GM19455 (cell line): ENCODE measurements around the gene FGF3.

Source experiments
- ATAC-seq: cut with Tn5 transposase; IDR thresholded peaks from one replicate; pipeline ENCODE4 v1.9.1; 2021; ENCODE audit not compliant: unreplicated experiment

The FGF3 gene

DNA sequence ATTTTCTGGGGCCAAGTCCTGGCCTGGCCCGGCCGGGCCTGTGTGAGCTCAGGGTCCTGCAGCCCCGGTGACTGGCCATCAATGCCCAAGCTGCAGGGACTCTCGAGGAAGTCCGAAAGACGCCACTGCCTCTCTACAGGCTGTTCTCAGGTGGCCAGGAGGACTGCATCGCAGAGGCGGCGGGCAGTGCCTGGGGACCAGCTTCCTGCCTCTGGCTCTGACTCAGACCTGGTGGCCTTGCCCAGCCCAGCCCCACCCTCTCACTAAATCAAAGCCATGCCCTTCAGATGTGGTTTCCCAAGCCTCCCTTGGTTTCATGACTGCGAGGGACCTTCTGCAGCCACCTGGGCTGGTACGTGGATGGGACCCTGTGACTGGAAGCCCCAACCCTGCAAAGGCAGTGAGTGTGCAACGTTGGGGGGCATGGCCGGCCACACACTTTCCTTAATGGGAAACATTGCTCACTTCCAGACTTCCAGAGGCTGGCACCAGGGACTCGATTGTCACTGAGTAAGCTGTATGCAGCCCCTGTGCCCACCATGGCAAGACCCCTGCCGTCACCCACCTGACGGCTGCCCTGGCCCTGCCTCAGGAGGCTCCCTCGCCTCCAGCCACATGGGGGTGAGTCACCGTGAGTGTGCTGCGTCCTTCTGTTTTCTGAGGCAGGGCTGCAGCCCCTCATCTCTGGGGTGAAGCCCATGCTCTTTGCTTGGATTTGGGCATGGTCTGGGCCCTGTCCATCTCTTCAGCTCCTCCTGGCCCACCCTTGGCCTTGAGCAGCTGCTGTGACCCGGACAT lies 6.0 kb upstream of the FGF3 start:
- ATAC-seq: no peak

DNA sequence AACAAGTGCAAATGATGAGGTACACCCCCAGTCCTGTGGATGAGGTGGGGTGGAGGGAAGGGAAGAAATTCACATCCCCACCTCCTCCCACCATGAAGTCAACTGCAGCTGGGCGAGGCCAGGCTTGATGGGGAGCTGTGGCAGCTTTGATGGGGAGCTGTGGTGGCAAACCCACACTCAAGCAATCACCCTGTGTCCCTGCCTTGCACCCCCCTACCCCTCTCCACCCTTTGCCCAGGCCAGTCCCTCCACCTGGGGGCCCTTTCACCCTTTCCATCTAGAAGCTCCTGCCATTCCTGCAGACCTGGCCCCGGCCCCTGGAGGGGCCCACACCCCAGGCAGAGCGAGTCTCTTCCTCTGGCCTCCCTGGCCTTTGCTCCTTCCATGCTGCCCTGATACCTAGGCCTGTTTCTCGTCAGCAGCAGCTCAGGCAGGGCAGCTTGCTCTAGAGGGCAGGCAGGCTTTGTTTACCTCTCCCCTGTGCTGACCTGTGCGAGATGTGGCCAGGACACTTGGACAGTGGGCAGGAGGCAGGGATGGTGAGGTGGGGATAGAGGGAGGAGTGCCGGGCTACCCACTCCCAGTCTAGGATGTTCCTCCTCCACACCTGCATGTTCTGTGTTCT lies 4.5 kb upstream of the FGF3 start:
- no peak for ATAC-seq

DNA sequence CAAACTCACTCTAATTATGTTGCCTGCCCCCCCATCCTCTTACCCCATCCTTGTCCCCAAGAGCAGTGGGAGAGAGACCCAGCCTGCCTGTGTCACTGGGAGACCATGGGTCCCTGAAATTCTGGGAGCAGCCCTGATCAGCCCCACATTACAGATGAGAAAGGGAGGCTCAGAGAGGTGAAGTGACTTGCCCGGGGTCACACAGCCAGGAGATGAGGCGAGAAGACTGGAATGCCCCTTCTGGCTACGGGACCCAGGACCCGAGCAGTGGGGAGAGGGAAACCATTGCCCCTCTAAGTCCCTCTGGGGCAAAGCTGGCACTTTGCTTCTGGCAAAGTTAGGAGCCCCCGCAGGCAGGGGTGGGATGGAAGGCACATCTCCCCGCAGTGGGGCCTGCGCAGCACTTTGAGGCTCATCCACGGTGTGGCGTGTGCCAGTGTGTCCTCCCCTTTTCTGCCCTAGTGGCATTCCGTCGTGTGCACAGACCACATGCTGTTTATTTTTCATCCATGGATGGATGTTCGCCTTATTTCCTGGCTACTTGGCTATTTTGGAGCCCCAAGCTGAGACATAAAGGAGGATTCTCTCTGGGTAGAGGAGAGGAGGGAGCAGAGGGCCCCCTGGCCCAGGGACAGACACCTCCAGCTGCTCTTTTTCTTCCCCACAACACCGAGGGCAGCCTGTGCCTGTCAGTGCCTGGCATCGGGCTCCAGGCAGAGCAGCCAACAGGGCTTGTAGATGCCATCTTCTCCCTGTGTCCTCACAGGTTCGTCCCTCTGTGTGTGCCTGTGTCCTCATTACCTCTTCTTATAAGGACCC lies 3.7 kb upstream of the FGF3 start:
- no peak for ATAC-seq

DNA sequence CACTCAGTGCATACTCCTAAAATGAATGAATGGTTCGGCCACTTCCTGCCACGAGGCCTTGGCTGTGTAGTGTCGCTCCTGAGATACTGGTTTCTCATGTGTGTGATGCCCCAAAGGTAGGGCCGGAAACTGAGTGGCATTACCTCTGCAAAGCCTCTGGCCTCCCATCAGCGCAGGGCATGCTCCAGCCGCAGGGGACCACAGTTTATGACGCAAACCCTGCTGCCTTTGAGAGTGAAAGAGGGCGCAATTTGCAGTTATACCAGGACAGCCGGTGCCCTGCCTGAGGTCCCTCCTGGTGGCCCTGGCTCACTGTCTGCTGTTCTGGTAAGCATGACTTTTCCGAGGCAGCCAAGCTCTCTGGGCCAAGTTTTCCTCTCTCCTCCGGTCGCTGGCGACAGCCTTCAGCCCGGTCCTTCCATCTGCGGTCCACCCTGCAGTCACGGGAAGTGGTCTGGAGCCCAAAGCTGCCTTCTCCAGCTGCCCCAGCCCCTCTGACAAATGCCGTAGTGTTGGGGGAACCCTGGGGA lies 2.4 kb upstream of the FGF3 start:
- no peak for ATAC-seq

DNA sequence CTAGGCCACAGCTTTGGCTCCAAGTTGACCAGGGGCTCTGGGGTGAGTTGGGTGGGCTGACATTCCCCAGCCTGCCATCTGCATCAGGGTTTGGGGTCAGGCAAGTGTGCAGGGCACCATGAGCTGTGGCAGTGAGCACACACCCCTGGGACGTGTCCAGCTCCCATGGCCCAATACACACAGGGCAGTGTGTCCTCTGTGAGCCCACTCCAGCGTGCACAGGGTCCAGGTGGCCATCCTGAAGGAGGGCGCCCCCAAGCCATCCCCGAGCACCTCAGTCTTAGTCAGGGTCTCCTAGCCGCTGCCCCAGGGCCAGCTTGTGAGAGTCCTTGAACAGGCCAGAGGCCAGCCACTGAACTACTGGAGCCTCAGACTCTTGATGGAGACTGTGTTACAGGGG lies 1.2 kb upstream of the FGF3 start:
- no peak for ATAC-seq

DNA sequence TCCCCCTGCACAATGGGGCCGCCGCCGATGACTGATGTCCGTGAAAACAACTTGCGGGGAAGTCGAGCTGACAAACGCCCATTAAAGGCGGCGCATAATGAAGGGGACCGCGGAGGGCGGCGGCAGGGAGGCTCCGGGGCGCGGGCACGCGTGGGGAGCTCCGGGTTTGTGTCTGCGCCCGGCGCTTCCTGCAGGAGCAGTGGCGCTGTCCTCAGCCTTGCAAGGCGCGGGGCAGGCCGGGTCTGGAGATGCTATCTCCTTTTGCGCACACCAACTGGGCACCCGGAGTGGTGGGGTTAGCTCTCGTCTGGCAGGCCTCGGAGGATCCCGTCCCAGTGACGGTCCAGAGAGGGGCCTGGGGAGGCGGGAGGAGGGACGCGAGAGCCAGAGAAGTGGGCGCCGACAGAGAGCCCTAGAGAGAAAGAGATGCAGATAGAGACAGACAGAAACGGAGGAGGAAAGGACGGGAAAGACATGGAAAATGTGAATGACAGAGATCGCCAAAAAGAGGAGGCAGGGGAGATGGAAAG lies 390 bp upstream of the FGF3 start:
- ATAC-seq: no peak

DNA sequence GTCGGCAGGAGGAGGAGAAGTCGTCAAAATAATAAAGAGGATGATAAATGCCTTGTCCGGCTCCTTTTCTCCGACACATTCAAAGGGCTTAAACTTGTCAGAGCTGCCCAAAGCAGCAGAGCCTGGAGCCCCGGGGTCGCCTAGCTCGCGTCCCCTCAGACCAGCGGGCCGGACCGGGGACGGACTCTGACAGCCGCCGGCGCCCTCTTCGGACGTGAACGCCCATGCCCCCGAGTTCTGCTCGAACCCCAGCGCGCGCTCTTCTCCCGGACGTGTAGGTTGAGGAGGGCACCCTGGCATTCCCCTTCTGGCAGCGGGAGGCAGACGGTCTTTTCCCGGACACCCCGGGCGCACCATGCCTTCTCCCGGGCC lies 999 bp downstream of the FGF3 start:
- no peak for ATAC-seq

DNA sequence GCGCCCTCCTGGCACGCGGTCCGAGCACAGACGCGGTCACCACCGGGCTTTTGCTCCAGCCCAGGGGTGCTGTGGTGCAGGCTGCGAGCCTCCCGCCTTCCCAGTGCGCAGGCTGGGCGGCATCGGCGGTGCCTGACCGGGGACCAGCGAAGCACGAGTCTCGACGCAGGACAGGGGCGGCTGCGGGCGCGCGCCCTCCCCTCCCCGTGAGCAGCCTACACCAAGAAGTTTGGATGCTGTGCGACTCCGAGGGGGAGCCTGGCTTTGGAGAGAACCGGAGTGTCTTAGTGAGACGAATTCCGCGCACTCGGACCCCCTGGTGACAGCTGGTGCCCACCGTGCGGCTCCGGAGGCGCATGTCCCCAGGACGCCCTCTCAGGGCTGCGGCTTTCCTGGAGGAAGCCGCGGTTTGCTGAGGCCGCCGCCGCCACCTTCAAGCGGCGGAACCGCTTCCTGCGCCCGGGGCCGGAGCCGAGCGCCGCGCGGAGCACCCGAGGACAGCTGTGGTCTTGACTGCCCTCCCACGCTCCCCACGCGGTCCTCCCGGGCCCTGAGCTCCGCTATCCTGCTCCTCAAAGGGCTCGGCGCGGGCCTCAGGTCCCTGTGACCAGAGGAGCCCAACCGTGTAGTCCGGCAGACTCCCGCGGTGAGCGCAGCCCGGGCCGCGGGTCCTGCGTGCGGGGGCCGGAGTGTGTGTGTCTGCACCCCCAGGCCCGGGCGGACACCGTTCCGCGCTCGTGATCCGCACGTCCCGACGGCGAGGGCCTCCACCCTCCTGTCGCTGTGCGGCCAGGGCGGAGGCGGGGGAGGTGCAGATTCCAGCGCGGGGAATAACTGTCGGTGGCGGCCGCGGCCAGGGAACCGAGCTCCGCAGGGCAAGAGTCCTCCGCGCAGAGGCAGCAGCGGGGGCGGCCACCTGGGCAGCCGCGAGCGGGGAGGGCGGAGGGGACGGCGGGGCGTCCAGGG lies 1.7 kb downstream of the FGF3 start:
- ATAC-seq: no peak

DNA sequence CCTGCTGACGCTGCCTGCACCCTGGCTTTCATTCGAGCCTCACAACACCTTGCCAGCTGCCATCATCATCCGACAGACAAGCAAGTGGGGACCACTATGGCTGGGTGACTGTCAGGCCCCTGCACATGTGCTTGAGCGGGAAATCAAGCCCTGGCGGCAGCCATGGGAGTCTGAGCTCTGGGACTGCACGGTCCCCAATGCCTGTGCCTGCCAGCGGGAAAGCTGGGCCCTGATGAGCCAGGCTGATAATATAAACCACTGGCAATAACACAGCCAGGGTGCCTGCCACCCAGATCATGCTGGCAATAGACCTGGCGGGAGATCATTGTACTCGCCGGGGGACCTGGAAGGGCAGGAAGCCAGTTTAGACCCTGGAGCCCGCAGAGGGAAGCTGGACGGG lies 2.5 kb downstream of the FGF3 start:
- no peak for ATAC-seq

DNA sequence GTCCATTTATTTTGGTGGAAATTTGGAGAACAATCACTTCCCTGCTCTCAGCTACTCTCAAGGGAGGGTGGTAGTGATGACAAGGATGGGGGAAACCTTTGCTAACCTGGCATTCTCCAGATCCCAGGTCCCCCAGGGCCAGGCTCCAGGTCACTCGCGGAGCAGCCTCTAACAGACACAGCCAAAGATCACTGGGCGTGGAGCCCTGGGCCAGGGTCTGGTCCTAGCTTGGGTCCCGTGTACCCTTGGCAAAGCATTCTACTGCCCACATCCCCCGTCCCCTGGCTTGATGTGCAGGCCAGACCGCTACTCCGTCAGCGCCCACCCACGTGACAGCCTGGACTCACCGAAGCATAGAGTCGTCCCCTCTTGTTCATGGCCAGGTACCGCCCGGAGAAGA lies 3.2 kb downstream of the FGF3 start:
- ATAC-seq: no peak

DNA sequence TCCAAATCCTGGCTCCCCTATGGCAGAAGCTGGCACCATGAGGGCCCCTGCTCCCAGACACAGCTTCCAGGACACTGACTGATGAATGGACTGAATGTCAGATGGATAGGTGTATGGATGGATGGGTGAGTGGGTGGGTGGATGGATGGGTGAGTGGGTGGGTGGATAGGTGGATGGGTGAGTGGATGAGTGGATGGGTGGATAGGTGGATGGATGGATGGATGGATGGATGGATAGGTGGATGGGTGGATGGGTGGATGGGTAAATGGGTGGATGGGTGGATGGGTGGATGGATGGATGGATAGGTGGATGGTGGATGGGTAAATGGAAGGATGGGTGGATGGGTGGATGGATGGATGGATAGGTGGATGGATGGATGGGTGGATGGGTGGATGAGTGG lies 4.3 kb downstream of the FGF3 start:
- no peak for ATAC-seq

DNA sequence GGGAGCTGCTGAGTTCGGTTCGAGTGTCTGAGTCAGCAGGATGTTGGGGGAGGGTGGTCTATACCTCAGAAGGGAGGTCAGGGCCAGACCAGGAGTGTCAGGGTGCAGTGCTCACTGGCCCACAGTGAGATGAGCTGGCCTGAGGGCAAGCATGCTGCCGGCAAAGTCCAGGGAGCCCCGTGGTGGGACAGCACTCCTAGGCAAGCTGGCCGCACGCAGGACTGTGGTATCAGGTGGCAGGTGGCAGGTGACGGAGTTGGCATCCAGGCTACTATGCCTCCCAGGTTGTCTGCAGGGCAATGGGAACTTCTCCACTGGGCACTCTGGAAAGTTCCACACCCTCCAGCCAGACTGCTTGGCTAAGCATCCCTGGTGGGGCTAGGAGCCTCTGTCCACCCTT lies 4.8 kb downstream of the FGF3 start:
- ATAC-seq: no peak

DNA sequence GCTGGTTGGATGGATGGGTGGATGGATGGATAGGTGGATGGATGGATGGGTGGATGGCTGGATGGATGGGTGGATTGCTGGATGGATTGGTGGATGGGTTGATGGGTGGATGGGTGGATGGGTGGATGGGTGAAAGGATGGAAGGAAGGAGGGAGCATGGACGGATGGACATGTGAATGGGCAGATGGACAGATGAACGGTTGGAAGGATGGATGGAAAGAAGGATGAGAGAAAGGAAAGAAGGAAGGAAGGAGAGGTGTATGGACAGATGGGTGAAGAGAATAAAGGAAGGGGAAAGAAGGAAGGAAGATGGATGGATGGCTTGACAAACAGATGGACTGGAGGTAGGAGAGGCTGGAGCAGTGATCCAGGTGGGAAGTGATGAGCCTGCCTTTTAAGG lies 5.4 kb downstream of the FGF3 start:
- no peak for ATAC-seq

DNA sequence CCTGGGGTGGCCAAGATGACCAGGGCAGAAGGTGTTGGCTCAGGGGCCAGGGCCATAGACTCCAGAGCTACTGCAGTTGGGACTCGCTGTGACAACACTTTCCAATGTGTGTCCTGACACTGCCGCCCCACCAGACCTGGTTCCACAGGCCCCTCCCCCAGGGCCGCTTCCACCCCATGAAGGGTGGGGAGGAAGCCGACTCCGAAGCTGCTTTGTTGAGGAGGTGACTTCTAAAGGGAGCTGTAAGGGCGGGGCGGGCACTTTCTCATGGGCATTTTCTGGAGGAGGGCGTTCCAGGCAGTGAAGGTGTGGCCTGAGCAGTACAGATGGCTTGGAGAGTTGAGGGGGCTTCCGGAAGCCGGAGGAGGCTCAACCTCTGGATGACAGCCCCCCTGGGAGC lies 6.3 kb downstream of the FGF3 start:
- no peak for ATAC-seq

DNA sequence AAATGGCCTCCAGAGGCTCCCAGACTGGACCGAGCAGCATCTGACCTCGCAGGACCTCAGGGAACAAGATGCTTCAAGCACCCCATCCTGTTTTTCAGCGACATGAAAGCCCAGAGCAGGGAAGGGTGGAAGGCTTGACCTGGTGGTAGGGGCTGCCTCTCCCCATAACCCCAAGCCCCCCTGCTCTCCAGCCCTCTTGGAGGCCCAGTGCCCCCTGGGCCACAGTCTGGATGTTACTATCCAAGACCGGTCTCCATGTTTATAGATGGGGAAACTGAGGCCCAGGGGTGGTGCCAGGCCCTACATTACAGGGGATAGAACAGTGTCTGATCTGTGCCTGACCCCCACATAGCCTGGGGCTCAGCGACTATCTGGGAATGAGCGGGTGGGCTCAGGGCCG lies 7.0 kb downstream of the FGF3 start:
- no peak for ATAC-seq

DNA sequence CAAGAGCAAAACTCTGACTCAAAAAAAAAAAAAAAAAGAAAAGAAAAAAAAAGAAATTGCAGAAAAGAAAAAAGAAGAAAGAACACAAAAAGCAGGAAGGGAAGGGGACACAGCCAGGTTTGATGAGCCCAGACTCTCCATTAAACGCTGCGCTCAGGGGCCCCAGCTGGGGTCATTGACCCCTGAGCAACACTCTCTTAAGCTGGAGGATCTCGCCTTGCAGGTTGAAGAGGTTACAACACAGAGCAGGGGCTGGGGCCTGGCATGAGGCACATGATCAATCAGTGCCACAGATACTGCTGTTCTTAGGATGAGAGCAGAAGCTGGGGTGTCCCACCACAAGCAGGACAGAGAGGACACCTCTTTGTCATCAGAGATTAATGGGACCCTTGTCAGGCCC lies 7.8 kb downstream of the FGF3 start:
- ATAC-seq: no peak

DNA sequence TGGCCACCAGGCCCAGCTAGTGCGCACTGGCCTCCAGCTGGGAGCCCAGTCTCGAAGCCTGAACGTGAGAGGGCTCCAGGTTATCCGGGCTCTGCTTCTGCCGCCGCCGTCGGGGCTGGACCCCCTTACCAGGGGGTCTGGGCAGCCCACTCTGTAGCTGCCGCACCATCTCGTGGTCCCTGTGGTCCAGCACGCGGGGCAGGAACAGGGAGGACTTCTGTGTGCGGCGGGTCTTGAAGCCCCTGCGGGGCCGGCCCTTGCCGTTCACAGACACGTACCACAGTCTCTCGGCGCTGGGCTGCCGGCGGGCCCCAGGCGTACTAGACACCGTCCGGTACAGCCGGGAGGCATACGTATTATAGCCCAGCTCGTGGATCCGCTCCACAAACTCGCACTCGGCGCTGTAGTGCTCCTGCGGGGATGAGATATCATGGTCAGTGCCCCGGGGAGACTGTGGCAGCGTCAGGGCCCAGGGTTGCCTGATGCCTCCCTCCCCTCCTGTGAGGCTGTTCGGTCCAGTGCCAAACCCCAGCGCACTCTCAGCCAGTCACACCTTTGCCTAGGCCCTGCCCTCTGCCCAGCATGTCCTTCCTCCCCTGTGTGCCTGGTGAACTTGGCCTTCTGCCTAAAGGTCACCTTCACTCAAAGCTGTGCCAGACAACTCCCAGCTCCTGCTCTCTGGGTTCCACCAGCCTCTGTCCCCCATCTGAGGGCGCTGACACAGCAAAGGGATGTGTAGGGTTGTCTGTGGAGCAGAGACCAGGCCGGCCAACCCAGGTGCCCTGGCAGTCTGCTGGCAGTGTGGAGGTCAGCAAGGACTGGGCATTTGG lies 8.7 kb downstream of the FGF3 start:
- no peak for ATAC-seq

DNA sequence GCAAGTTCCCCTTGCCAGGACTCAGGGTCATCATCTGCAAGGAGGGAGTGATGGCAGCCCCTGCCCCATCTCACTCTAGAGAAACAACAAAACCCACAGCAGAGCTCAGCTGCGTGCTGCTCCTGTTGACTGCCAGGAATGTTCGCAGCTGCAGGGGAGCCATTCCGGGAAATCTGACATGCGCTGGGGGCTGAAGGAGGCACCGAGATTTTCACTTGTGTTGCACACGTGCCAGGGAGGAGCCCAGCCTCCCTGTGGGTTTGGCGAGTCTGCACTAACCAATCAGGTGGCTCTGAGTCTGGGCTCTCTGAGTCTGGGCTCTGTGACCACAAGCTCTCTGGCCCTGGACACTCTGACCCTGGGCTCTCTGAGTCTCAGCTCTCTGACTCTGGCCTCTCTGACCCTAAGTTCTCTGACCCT lies 10.5 kb downstream of the FGF3 start:
- no peak for ATAC-seq

DNA sequence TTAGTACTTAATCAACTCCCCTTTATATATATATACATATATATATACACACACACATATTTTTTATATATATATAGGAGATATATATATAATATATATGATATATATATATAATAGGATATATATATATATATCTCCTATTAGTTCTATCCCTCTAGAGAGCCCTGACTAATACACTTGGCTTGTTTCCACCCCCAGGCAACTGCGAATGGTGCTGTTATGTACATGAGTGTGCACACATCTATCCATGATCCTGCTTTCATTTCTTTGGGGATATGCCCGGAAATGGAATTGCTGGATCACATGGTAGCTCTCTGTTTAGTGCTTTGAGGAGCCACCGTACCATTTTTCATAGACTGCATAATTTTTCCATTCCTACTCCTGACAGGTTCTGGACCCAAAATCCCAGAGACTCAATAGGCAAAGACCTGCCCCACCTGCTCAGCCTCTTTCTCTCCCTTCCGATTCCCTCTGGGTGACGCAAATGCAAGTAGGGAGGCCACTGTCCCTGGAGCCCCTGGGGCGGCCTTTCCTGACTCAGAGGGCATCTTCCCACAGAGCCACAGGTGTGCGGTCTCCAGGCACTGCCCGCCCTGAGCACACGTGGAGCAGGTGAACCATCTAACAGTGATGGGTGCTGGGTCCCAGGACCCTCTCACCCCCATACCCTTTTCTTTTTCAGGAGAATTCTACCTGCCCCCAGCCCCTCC lies 12.0 kb downstream of the FGF3 start:
- no peak for ATAC-seq
